Measurements from ENCODE around the gene OR52B2.

DNA sequence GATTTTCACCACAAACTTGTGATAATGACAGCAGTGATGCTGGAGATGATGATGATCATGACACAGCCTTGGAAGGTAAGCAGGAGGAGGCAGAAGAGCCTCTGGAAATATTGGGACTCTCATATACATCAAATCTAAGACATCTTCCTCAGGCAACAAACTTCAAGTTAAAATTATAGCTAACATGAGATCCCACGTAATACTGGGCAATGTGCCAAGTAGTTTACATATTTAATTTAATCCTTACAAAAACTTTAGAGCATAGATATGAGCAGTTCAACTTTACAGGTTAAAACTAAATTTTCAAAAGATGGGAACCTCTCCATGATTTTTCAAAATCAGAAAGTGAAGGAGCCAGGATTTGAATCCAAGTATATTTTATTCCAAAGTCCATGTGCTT, 19.0 kb downstream of the OR52B2 start:
- TF ChIP-seq REST (IDR thresholded peaks at IDR 0.05) (no peak), SP1 (IDR thresholded peaks at IDR 0.05) (no peak), RXRA (IDR thresholded peaks at IDR 0.05) (no peak), EGR1 (IDR thresholded peaks at IDR 0.05; ENCODE audit: low read depth in 2 of 2) (no peak), TAF1 (conservative IDR thresholded peaks at IDR 0.05) (no peak), ATF3 (IDR thresholded peaks at IDR 0.05) (no peak), RAD21 (IDR thresholded peaks at IDR 0.05) (no peak), GABPA (IDR thresholded peaks at IDR 0.05 in 1 of 2, conservative IDR thresholded peaks at IDR 0.05 in 1 of 2) (no peak), JUND (IDR thresholded peaks at IDR 0.05) (no peak), FOXA1 (IDR thresholded peaks at IDR 0.05) (no peak), YY1 (IDR thresholded peaks at IDR 0.05) (no peak)
- TF ChIP-seq, protein P1, sequence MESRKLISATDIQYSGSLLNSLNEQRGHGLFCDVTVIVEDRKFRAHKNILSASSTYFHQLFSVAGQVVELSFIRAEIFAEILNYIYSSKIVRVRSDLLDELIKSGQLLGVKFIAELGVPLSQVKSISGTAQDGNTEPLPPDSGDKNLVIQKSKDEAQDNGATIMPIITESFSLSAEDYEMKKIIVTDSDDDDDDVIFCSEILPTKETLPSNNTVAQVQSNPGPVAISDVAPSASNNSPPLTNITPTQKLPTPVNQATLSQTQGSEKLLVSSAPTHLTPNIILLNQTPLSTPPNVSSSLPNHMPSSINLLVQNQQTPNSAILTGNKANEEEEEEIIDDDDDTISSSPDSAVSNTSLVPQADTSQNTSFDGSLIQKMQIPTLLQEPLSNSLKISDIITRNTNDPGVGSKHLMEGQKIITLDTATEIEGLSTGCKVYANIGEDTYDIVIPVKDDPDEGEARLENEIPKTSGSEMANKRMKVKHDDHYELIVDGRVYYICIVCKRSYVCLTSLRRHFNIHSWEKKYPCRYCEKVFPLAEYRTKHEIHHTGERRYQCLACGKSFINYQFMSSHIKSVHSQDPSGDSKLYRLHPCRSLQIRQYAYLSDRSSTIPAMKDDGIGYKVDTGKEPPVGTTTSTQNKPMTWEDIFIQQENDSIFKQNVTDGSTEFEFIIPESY (IDR thresholded peaks at IDR 0.05) = no peak
- TF ChIP-seq, protein P2, sequence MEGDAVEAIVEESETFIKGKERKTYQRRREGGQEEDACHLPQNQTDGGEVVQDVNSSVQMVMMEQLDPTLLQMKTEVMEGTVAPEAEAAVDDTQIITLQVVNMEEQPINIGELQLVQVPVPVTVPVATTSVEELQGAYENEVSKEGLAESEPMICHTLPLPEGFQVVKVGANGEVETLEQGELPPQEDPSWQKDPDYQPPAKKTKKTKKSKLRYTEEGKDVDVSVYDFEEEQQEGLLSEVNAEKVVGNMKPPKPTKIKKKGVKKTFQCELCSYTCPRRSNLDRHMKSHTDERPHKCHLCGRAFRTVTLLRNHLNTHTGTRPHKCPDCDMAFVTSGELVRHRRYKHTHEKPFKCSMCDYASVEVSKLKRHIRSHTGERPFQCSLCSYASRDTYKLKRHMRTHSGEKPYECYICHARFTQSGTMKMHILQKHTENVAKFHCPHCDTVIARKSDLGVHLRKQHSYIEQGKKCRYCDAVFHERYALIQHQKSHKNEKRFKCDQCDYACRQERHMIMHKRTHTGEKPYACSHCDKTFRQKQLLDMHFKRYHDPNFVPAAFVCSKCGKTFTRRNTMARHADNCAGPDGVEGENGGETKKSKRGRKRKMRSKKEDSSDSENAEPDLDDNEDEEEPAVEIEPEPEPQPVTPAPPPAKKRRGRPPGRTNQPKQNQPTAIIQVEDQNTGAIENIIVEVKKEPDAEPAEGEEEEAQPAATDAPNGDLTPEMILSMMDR (IDR thresholded peaks at IDR 0.05; ENCODE audit: low read depth, low read length, missing input control) = no peak
- TF ChIP-seq, protein P3, sequence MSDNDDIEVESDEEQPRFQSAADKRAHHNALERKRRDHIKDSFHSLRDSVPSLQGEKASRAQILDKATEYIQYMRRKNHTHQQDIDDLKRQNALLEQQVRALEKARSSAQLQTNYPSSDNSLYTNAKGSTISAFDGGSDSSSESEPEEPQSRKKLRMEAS (IDR thresholded peaks at IDR 0.05) = no peak
